ENCODE results near the gene RPL19. TPM values are rescaled to one million over a fixed set of nuclear protein-coding genes. Genes with fewer than 3 reads are reported as not detected.

The RPL19 gene
- total and polyA plus RNA-seq, 2 experiments from 2014 or later: 1,594 to 2,627 TPM

DNA sequence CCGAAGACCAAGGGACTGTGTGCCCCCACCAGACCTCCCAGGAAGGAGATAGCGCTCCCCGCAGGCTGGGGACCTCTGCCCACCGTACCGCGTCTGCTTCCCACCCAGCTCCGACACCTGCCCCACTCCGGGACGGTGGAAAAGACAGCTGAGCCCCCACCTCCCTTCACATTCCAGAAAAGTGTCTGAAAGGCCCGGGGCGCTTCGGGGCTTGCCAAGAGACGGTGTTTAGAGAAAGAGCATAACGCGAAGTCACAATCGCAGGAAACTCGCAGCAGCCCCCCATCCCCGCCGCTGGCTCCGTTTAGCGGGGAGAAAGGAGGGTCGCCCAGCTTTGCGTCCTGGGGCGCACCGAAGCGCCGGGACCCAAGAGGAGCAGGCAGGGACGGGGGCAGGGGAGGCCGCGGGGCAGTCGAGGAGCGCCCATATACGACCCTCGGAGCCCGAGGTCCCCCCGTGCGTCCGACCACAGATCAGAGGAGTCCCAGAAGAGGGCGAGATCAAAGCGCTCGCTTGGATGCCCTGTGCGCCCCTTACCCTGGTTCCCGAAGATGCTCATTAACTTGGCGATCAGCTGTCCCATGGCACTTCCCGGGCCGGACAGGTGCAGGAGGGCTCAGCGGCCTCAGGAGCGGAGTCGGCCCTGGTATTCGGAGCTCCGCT lies 34.8 kb upstream of the RPL19 start:
- TF ChIP-seq EZH2 (IDR thresholded peaks at IDR 0.05; ENCODE audit: low read depth, unreplicated experiment): peak; percentile 18
- no peak for TF ChIP-seq NANOG (IDR thresholded peaks at IDR 0.05; ENCODE audit: borderline replicate concordance)
- Mint-ChIP-seq H3K4me1 (peaks cover 9% of the 10 kb centered on the region), H3K9me3 (peaks cover 9% of the 10 kb centered on the region; the same call in 2 of the 3 replicates), H3K27me3 (ENCODE audit: insufficient read depth, low read depth, poor library complexity) (peaks cover 25% of the 10 kb centered on the region), H3K4me3 (peak overlapping the region; percentile 89), H3K36me3 (ENCODE audit: low read depth) (peaks cover 7% of the 10 kb centered on the region; the same call in 1 of the 3 replicates), H3K27ac (no peak overlapping the region)
- peaks cover 33% of the 10 kb centered on the region for H3K27me3 ChIP-seq (ENCODE audit: insufficient read depth)
- no peaks in the 10 kb centered on the region for H3K79me2 ChIP-seq (replicated peaks; ENCODE audit: insufficient read depth)
- peak overlapping the region; percentile 81 for H3K4me2 ChIP-seq
- ATAC-seq (peak; percentile 18), DNase-seq (ENCODE audit: low spot score) (peak; percentile 64)
- peak overlapping the region; percentile 87 for H3K4me3 ChIP-seq
- no peaks in the 10 kb centered on the region for H3K9me2 ChIP-seq (ENCODE audit: insufficient read depth)
- no peak overlapping the region for H3K27ac ChIP-seq (ENCODE audit: low read depth)
- no peaks in the 10 kb centered on the region for H4K20me1 ChIP-seq (replicated peaks; ENCODE audit: insufficient read depth)
- no peaks in the 10 kb centered on the region for H3K36me3 ChIP-seq (ENCODE audit: insufficient read depth)
- H3K4me1 ChIP-seq (ENCODE audit: insufficient read depth): peaks cover 20% of the 10 kb centered on the region; the same call in 1 of the 2 replicates
- peak overlapping the region; percentile 98 for H2AFZ ChIP-seq
- peaks cover 6% of the 10 kb centered on the region; the same call in 1 of the 2 replicates for H3F3A ChIP-seq (replicated peaks; ENCODE audit: low read depth)

DNA sequence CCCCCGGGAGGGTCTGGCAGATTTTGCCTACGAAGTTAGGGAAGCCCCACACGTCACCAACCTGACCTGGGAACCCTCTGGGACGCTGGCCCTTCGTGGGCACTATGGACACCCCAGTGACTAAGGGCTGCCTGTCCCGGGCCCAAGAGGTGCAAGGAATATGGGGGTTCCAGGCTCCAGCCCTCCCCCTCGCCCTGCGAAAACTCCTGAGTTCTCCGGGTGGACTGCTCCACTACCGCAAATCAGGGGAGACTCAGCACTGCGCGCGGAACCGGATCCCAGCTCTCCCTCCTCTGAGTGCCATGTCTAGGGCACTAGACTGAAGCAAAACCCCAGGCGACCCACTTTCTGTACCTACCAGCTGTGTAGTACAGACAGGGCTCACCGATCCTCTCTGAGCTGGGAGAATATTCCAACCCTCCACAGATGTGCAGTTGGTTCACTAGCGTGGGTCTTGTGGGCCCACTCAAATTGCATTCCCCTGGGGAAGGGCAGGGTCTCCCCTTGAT lies 34.2 kb upstream of the RPL19 start, which contains the start of gene ARL5C:
Gene ARL5C (minus strand): TSS at position 321 of the 509 bp plus-strand sequence. CDS start 401 bp downstream, outside the sequence.
- H3K36me3 Mint-ChIP-seq (ENCODE audit: low read depth): peaks cover 7% of the 10 kb centered on the region; the same call in 1 of the 3 replicates
- H3K27ac Mint-ChIP-seq: no peak within 1 kb of the TSS
- Histone ChIP-seq H3K27ac (ENCODE audit: low read depth) (no peak within 1 kb of the TSS), H2AFZ (peak within 1 kb of the TSS; percentile 98), H3K79me2 (replicated peaks; ENCODE audit: insufficient read depth) (no peaks in the 10 kb centered on the region), H3K27me3 (ENCODE audit: insufficient read depth) (peaks cover 33% of the 10 kb centered on the region), H3K4me3 (peak within 1 kb of the TSS; percentile 87), H3K4me1 (ENCODE audit: insufficient read depth) (peaks cover 20% of the 10 kb centered on the region; the same call in 1 of the 2 replicates), H3K9me2 (ENCODE audit: insufficient read depth) (no peaks in the 10 kb centered on the region), H3F3A (replicated peaks; ENCODE audit: low read depth) (peaks cover 6% of the 10 kb centered on the region; the same call in 1 of the 2 replicates), H3K4me2 (peak within 1 kb of the TSS; percentile 81), H4K20me1 (replicated peaks; ENCODE audit: insufficient read depth) (no peaks in the 10 kb centered on the region), H3K36me3 (ENCODE audit: insufficient read depth) (no peaks in the 10 kb centered on the region)
- peaks cover 9% of the 10 kb centered on the region; the same call in 2 of the 3 replicates for H3K9me3 Mint-ChIP-seq
- H3K4me1 Mint-ChIP-seq: peaks cover 9% of the 10 kb centered on the region
- H3K27me3 Mint-ChIP-seq (ENCODE audit: insufficient read depth, low read depth, poor library complexity): peaks cover 25% of the 10 kb centered on the region
- peak within 1 kb of the TSS; percentile 89 for H3K4me3 Mint-ChIP-seq
- ATAC-seq: peak; percentile 9
- no peak for DNase-seq (ENCODE audit: low spot score)
- TF ChIP-seq, protein P1, sequence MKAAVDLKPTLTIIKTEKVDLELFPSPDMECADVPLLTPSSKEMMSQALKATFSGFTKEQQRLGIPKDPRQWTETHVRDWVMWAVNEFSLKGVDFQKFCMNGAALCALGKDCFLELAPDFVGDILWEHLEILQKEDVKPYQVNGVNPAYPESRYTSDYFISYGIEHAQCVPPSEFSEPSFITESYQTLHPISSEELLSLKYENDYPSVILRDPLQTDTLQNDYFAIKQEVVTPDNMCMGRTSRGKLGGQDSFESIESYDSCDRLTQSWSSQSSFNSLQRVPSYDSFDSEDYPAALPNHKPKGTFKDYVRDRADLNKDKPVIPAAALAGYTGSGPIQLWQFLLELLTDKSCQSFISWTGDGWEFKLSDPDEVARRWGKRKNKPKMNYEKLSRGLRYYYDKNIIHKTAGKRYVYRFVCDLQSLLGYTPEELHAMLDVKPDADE (IDR thresholded peaks at IDR 0.05): no peak
- TF ChIP-seq EZH2phosphoT487 (IDR thresholded peaks at IDR 0.05; ENCODE audit: unreplicated experiment) (no peak), REST (IDR thresholded peaks at IDR 0.05; ENCODE audit: unreplicated experiment) (no peak), JUNB (IDR thresholded peaks at IDR 0.05; ENCODE audit: unreplicated experiment) (no peak), EZH2 (IDR thresholded peaks at IDR 0.05; ENCODE audit: low read depth, unreplicated experiment) (no peak), ZNF331 (CRISPR knock-in tag; IDR thresholded peaks at IDR 0.05; ENCODE audit: low read depth) (no peak)
- TF ChIP-seq, protein P2, sequence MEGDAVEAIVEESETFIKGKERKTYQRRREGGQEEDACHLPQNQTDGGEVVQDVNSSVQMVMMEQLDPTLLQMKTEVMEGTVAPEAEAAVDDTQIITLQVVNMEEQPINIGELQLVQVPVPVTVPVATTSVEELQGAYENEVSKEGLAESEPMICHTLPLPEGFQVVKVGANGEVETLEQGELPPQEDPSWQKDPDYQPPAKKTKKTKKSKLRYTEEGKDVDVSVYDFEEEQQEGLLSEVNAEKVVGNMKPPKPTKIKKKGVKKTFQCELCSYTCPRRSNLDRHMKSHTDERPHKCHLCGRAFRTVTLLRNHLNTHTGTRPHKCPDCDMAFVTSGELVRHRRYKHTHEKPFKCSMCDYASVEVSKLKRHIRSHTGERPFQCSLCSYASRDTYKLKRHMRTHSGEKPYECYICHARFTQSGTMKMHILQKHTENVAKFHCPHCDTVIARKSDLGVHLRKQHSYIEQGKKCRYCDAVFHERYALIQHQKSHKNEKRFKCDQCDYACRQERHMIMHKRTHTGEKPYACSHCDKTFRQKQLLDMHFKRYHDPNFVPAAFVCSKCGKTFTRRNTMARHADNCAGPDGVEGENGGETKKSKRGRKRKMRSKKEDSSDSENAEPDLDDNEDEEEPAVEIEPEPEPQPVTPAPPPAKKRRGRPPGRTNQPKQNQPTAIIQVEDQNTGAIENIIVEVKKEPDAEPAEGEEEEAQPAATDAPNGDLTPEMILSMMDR (conservative IDR thresholded peaks at IDR 0.05; ENCODE audit: low read depth in 2 of 2): no peak
